ENCODE results near the gene HDAC9. TPM values are rescaled to one million over a fixed set of nuclear protein-coding genes. Genes with fewer than 3 reads are reported as not detected.

Gene HDAC9
- polyA plus RNA-seq, 1 of the 3 experiments (the other 2 are of a cell fraction), result 11.6 TPM

DNA sequence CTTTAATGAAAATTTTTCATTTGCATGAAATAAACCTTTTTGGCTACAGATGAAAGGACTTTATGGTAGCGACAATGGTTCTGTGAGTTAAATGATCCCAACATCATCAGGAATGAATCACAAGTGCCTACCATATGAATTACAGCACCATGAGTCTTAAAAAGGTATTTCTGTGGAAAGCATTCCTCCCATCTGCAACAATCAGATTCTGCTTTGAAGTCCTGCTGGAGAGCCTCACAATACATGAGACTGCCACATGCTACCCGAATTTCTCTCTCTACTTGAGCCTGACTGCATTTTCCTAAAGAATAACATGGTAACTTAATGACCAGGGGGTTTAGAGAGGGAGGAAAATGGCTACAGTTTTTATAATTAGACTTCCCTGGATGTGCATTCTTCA is 431.6 kb downstream of the HDAC9 start:
- Histone ChIP-seq H3K27ac (ENCODE audit: low read depth in 2 of 2, low read length in 1 of 2) (peak overlapping the region; percentile 4 to 16; a peak in 2 of 4 replicates), H4K20me1 (ENCODE audit: insufficient read depth) (no peaks in the 10 kb centered on the region), H3K79me2 (ENCODE audit: insufficient read depth) (no peaks in the 10 kb centered on the region), H3K4me2 (no peak overlapping the region), H3K4me1 (ENCODE audit: control insufficient read depth in 1 of 2, insufficient read depth in 2 of 2, low read depth in 1 of 2, low read length in 1 of 2) (no peaks in the 10 kb centered on the region; a peak in 1 of 4 replicates), H3K36me3 (replicated peaks in 1 of 2; ENCODE audit: control insufficient read depth in 1 of 2, insufficient read depth in 2 of 2, low read length in 1 of 2) (no peaks in the 10 kb centered on the region), H3K27me3 (ENCODE audit: insufficient read depth) (no peaks in the 10 kb centered on the region), H3K4me3 (ENCODE audit: low read depth in 2 of 2, low read length in 1 of 2) (no peak overlapping the region), H2AFZ (ENCODE audit: low read depth) (no peak overlapping the region), H3K9ac (no peak overlapping the region), H3F3A (replicated peaks; ENCODE audit: insufficient read depth) (no peaks in the 10 kb centered on the region), H3K9me2 (no peaks in the 10 kb centered on the region), H3K9me3 (no peaks in the 10 kb centered on the region)
- WGBS (ENCODE audit: low lambda C conversion rate), result 53% methylated on average over 2 of the region's 2 CpGs
- POLR2A ChIA-PET, result no interaction called here
- DNase-seq, result no peak
- TF ChIP-seq, protein P1, sequence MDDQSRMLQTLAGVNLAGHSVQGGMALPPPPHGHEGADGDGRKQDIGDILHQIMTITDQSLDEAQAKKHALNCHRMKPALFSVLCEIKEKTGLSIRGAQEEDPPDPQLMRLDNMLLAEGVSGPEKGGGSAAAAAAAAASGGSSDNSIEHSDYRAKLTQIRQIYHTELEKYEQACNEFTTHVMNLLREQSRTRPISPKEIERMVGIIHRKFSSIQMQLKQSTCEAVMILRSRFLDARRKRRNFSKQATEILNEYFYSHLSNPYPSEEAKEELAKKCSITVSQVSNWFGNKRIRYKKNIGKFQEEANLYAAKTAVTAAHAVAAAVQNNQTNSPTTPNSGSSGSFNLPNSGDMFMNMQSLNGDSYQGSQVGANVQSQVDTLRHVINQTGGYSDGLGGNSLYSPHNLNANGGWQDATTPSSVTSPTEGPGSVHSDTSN (IDR thresholded peaks at IDR 0.05), result peak; percentile 36; the same call in 1 of the 2 replicates
- TF ChIP-seq FOSL2 (IDR thresholded peaks at IDR 0.05; ENCODE audit: borderline replicate concordance, low read depth) (peak; percentile 39; the same call in 1 of the 2 replicates), MXI1 (IDR thresholded peaks at IDR 0.05; ENCODE audit: low read depth, low read length) (no peak), TEAD4 (IDR thresholded peaks at IDR 0.05; ENCODE audit: borderline replicate concordance, insufficient read depth) (peak; percentile 21; the same call in 1 of the 2 replicates), EP300 (IDR thresholded peaks at IDR 0.05; ENCODE audit: borderline replicate concordance in 1 of 2, low read depth in 1 of 2, low read length in 1 of 2) (0 out of 4 replicates have a peak, but pooled peaks of 1 of the 2 experiments have one; percentile 18), JUND (IDR thresholded peaks at IDR 0.05) (no peak), YY1 (IDR thresholded peaks at IDR 0.05; ENCODE audit: low read depth) (0 out of 2 replicates have a peak, but pooled peaks have one; percentile 43), TCF12 (IDR thresholded peaks at IDR 0.05) (peak; percentile 59), NFIC (IDR thresholded peaks at IDR 0.05; ENCODE audit: borderline replicate concordance) (0 out of 2 replicates have a peak, but pooled peaks have one; percentile 24)
- TF ChIP-seq, protein P2, sequence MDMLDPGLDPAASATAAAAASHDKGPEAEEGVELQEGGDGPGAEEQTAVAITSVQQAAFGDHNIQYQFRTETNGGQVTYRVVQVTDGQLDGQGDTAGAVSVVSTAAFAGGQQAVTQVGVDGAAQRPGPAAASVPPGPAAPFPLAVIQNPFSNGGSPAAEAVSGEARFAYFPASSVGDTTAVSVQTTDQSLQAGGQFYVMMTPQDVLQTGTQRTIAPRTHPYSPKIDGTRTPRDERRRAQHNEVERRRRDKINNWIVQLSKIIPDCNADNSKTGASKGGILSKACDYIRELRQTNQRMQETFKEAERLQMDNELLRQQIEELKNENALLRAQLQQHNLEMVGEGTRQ (IDR thresholded peaks at IDR 0.05; ENCODE audit: borderline replicate concordance, low read depth, low read length), result no peak
- TF ChIP-seq, protein P3, sequence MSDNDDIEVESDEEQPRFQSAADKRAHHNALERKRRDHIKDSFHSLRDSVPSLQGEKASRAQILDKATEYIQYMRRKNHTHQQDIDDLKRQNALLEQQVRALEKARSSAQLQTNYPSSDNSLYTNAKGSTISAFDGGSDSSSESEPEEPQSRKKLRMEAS (IDR thresholded peaks at IDR 0.05; ENCODE audit: low read depth), result peak; percentile 50; the same call in 1 of the 2 replicates
- CTCF ChIA-PET, result no interaction called here

DNA sequence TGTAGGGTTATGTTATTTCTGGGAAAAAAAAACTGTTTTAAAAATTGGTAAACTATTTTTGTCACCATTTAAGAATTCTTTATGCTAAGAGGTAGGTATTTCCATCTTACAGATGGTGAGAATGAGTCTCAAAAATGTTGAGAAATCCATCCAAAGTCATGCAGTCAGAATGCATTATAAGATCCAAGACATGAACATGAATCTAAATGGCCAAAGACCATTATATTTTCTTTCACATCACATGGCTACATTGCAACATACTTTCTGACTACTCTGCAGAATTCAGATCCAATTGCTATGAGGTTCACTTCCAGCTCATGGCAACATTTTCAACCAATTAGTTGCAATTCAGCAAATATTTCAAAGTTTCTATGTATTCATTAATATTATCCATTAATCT is 440.7 kb downstream of the HDAC9 start:
- TF ChIP-seq, protein P4, sequence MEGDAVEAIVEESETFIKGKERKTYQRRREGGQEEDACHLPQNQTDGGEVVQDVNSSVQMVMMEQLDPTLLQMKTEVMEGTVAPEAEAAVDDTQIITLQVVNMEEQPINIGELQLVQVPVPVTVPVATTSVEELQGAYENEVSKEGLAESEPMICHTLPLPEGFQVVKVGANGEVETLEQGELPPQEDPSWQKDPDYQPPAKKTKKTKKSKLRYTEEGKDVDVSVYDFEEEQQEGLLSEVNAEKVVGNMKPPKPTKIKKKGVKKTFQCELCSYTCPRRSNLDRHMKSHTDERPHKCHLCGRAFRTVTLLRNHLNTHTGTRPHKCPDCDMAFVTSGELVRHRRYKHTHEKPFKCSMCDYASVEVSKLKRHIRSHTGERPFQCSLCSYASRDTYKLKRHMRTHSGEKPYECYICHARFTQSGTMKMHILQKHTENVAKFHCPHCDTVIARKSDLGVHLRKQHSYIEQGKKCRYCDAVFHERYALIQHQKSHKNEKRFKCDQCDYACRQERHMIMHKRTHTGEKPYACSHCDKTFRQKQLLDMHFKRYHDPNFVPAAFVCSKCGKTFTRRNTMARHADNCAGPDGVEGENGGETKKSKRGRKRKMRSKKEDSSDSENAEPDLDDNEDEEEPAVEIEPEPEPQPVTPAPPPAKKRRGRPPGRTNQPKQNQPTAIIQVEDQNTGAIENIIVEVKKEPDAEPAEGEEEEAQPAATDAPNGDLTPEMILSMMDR (IDR thresholded peaks at IDR 0.05), result no peak
- TF ChIP-seq, protein P1 (IDR thresholded peaks at IDR 0.05), result no peak
- TF ChIP-seq RFX5 (IDR thresholded peaks at IDR 0.05; ENCODE audit: low read length), result no peak
- TF ChIP-seq MEF2A (IDR thresholded peaks at IDR 0.05; ENCODE audit: borderline replicate concordance, low read depth), result no peak
- no peak for TF ChIP-seq FOXJ3 (CRISPR knock-in tag; IDR thresholded peaks at IDR 0.05)
- TF ChIP-seq FOSL2 (IDR thresholded peaks at IDR 0.05; ENCODE audit: borderline replicate concordance, low read depth), result no peak
- no peak for TF ChIP-seq GATA2 (CRISPR knock-in tag; IDR thresholded peaks at IDR 0.05)
- TF ChIP-seq ELF1 (IDR thresholded peaks at IDR 0.05), result no peak

More for the DNA sequence above, 440.7 kb downstream of the HDAC9 start:
- peaks cover 0 to 3% of the 10 kb centered on the region in 2 experiments for H3K36me3 ChIP-seq (replicated peaks in 1 of 2; ENCODE audit: control insufficient read depth in 1 of 2, insufficient read depth in 2 of 2, low read length in 1 of 2)
- DNase-seq, result no peak
- no peak overlapping the region for H3K27ac ChIP-seq (ENCODE audit: low read depth in 2 of 2, low read length in 1 of 2)
- no peak overlapping the region for H3K4me2 ChIP-seq
- POLR2A ChIA-PET, result no interaction called here
- CTCF ChIA-PET, result interaction anchor here (1.2 kb wide), 1 partner anchor 13 kb away, joined by 4 read pairs; no protein-coding TSS in a partner anchor
- no peak overlapping the region for H3K9ac ChIP-seq
- no peaks in the 10 kb centered on the region for H3K27me3 ChIP-seq (ENCODE audit: insufficient read depth)
- no peak overlapping the region for H2AFZ ChIP-seq (ENCODE audit: low read depth)
- no peaks in the 10 kb centered on the region for H3K9me2 ChIP-seq
- no peaks in the 10 kb centered on the region; the same call in 1 of the 2 replicates for H3K9me3 ChIP-seq
- H4K20me1 ChIP-seq (ENCODE audit: insufficient read depth), result no peaks in the 10 kb centered on the region
- H3F3A ChIP-seq (replicated peaks; ENCODE audit: insufficient read depth), result peaks cover 15% of the 10 kb centered on the region
- no peak overlapping the region for H3K4me3 ChIP-seq (ENCODE audit: low read depth in 2 of 2, low read length in 1 of 2)
- no peaks in the 10 kb centered on the region for H3K79me2 ChIP-seq (ENCODE audit: insufficient read depth)
- H3K4me1 ChIP-seq (ENCODE audit: control insufficient read depth in 1 of 2, insufficient read depth in 2 of 2, low read depth in 1 of 2, low read length in 1 of 2), result peaks cover 0 to 22% of the 10 kb centered on the region in 2 experiments; a peak in 2 of 4 replicates

Data from SK-N-SH (cell line).